ENCODE data around the gene SLC26A2. TPM values are rescaled to one million over a fixed set of nuclear protein-coding genes. Genes with fewer than 3 reads are reported as not detected.
A peak's percentile ranks its signal among the peaks of the same experiment; 100 is the strongest.

The SLC26A2 gene
- total and polyA plus RNA-seq, 10 of the 15 experiments (the other 5 are each of a cell fraction or from before 2014, with no cell fraction given), result 1.7 to 6.4 (median 4.2) TPM

DNA sequence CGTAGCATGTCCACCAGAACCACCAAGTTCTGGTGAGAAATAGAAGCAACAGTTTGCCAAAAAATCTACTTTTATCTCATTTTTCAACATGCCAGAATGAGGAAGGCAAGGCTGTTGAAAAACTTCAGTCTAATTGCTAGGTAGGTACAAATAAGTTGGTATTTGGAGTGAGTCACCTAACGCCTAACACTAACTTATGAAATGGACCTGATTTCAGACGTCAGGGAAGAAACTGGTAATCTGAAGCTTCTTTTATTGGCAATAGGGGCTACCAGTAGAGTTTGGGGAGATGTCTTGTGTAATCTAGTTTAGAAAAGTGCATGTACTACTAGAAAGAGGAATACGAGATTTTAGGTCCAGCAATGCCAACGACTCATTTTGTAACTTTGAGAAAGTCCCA lies 11.6 kb upstream of the SLC26A2 start (continued):
- TF ChIP-seq TBL1XR1 (IDR thresholded peaks at IDR 0.05; ENCODE audit: low read depth, low read length), result no peak
- TF ChIP-seq, protein P1, sequence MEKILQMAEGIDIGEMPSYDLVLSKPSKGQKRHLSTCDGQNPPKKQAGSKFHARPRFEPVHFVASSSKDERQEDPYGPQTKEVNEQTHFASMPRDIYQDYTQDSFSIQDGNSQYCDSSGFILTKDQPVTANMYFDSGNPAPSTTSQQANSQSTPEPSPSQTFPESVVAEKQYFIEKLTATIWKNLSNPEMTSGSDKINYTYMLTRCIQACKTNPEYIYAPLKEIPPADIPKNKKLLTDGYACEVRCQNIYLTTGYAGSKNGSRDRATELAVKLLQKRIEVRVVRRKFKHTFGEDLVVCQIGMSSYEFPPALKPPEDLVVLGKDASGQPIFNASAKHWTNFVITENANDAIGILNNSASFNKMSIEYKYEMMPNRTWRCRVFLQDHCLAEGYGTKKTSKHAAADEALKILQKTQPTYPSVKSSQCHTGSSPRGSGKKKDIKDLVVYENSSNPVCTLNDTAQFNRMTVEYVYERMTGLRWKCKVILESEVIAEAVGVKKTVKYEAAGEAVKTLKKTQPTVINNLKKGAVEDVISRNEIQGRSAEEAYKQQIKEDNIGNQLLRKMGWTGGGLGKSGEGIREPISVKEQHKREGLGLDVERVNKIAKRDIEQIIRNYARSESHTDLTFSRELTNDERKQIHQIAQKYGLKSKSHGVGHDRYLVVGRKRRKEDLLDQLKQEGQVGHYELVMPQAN (conservative IDR thresholded peaks at IDR 0.05), result no peak

DNA sequence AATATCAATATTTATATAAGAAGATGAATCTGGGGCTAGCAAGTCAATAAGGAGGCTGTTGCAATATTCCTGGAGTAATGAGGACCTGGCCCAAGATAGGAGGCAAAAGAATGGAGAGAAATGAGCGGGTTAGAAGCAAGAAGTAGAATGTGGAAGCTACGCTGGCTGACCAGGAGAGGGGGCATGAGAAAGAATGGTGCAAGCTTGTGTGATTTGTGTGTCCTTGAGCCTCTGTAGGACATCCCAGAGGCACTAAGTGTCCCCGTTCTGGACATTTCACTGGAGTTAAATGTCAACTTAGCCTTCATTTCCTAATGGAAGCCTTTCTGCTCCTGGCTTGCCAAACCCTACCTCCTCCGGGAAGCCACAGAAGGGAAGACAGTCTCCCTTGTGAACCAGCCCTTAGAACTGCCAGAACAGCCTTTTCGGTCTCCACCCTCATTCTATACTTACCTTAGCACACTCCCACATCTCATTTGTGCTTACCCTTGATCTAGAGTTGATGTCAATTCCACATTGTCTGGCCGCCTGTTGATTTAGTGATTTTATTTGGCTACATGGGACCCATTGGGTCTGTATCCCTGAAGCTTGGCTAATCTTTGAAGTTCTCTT lies 9.3 kb upstream of the SLC26A2 start:
- H2AFZ ChIP-seq (ENCODE audit: control insufficient read depth, low read depth, low read length), result no peak overlapping the region
- no peaks in the 10 kb centered on the region for H4K20me1 ChIP-seq (ENCODE audit: control insufficient read depth, insufficient read depth)
- 40% methylated on average over 6 of the region's 6 CpGs for WGBS (ENCODE audit: insufficient coverage, insufficient replicate concordance, low lambda C conversion rate, missing lambda C conversion rate)
- intact Hi-C loops (cut with micrococcal nuclease; ENCODE audit: unreplicated experiment), result no loop called here
- H3K27me3 ChIP-seq (replicated peaks in 1 of 2; ENCODE audit: control insufficient read depth in 2 of 2, insufficient read depth in 2 of 2, low read length in 1 of 2), result no peaks in the 10 kb centered on the region; a peak in 2 of 4 replicates
- RAD21 ChIA-PET (ENCODE audit: unreplicated experiment), result interaction anchor here (1.0 to 1.6 kb wide), 2 partner anchors 39 to 42 kb away, joined by 3 to 7 read pairs; no protein-coding TSS in a partner anchor
- TF ChIP-seq, protein P2, sequence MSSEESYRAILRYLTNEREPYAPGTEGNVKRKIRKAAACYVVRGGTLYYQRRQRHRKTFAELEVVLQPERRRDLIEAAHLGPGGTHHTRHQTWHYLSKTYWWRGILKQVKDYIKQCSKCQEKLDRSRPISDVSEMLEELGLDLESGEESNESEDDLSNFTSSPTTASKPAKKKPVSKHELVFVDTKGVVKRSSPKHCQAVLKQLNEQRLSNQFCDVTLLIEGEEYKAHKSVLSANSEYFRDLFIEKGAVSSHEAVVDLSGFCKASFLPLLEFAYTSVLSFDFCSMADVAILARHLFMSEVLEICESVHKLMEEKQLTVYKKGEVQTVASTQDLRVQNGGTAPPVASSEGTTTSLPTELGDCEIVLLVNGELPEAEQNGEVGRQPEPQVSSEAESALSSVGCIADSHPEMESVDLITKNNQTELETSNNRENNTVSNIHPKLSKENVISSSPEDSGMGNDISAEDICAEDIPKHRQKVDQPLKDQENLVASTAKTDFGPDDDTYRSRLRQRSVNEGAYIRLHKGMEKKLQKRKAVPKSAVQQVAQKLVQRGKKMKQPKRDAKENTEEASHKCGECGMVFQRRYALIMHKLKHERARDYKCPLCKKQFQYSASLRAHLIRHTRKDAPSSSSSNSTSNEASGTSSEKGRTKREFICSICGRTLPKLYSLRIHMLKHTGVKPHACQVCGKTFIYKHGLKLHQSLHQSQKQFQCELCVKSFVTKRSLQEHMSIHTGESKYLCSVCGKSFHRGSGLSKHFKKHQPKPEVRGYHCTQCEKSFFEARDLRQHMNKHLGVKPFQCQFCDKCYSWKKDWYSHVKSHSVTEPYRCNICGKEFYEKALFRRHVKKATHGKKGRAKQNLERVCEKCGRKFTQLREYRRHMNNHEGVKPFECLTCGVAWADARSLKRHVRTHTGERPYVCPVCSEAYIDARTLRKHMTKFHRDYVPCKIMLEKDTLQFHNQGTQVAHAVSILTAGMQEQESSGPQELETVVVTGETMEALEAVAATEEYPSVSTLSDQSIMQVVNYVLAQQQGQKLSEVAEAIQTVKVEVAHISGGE (CRISPR knock-in tag; IDR thresholded peaks at IDR 0.05), result no peak
- no peak for TF ChIP-seq GABPA (IDR thresholded peaks at IDR 0.05; ENCODE audit: low read depth)
- TF ChIP-seq TCF7 (IDR thresholded peaks at IDR 0.05; ENCODE audit: borderline replicate concordance), result no peak
- no peak for TF ChIP-seq EGR1 (IDR thresholded peaks at IDR 0.05; ENCODE audit: borderline replicate concordance in 1 of 2, low read depth in 2 of 2, low read length in 2 of 2)
- no peak for TF ChIP-seq ESRRA (IDR thresholded peaks at IDR 0.05; ENCODE audit: low read length)
- no peak for TF ChIP-seq NFXL1 (IDR thresholded peaks at IDR 0.05; ENCODE audit: borderline replicate concordance)
- no peak for TF ChIP-seq SUPT20H (IDR thresholded peaks at IDR 0.05; ENCODE audit: borderline replicate concordance, control insufficient read depth, low read depth, low read length)
- DNase-seq (ENCODE audit: low read depth, low spot score), result no peak
- H3K4me1 ChIP-seq (ENCODE audit: control insufficient read depth, insufficient read depth, low read length), result no peaks in the 10 kb centered on the region
- H3K4me3 ChIP-seq, result no peak overlapping the region
- no peak overlapping the region for H3K4me2 ChIP-seq (ENCODE audit: control insufficient read depth, insufficient read depth)
- no peaks in the 10 kb centered on the region for H3K9me3 ChIP-seq (replicated peaks; ENCODE audit: control insufficient read depth, insufficient read depth, low read length)
- no peak for FAIRE-seq
- POLR2A ChIA-PET, result no interaction called here
- no peak overlapping the region for H3K9ac ChIP-seq (ENCODE audit: control insufficient read depth, insufficient read depth, low read length)
- CTCF ChIA-PET, result interaction anchor here (1.1 to 2.0 kb wide), 3 partner anchors 9 to 42 kb away, joined by 3 to 10 read pairs (median 4); partner anchors contain the start of gene SLC26A2
- H3K79me2 ChIP-seq (ENCODE audit: control insufficient read depth, insufficient read depth, low read length), result no peaks in the 10 kb centered on the region
- in situ Hi-C loops (cut with MboI), result no loop called here
- H3K27ac ChIP-seq (ENCODE audit: control insufficient read depth, insufficient read depth), result no peak overlapping the region
- H3K36me3 ChIP-seq (ENCODE audit: control insufficient read depth in 2 of 2, insufficient read depth in 2 of 2, low read length in 1 of 2), result no peaks in the 10 kb centered on the region
- BruUV-seq (replicated peaks), result no TSS peak
- SMC1A ChIA-PET (ENCODE audit: uncharacterized antibody, unreplicated experiment), result interaction anchor here (0.7 to 2.2 kb wide), 4 partner anchors 9 to 171 kb away, joined by 3 to 6 read pairs (median 4); partner anchors contain the start of gene SLC26A2
- ATAC-seq, result peak; percentile 63; the same call in 2 of the 3 replicates
